Panc1 (cell line): ENCODE data around the gene PPDPF. TPM values are rescaled to one million over a fixed set of nuclear protein-coding genes. Genes with fewer than 3 reads are reported as not detected.

Experiments
- ATAC-seq: fragments of 200-7000 bp; cut with Tn5 transposase; 2 replicates; pipeline ENCODE4 v1.9.1; 2020; ENCODE audit warnings: mild to moderate bottlenecking, moderate library complexity
- BruUV-seq: library from RNA; stranded (reverse); fragments of 400-500 nt; replicated peaks from 2 replicates; lab custom pipeline; 2021; lab: Mats Ljungman, UMichigan
- CTCF ChIA-PET: fragments of 300-600 bp; sonication (Branson Sonifier 250); formaldehyde crosslinking; loops from one replicate; lab custom pipeline; 2022; ENCODE audit warnings: antibody characterized with exemption; lab: Charles Lee
- POLR2A ChIA-PET: fragments of 300-600 bp; sonication (Branson Sonifier 250); formaldehyde crosslinking; loops from one replicate; lab custom pipeline; 2022; ENCODE audit warnings: antibody characterized with exemption; lab: Charles Lee
- DNase-seq: peaks from one replicate; pipeline ENCODE4 v3.0.0-alpha.2; 2010; ENCODE audit warnings: low read depth, low spot score
- H3K27ac ChIP-seq: 2 replicates; pipeline ENCODE4 v1.5.1; 2011; ENCODE audit warnings: mild to moderate bottlenecking, low read length, inconsistent platforms
- H3K27me3 ChIP-seq: fragments of 200-500 bp; sonication (Bioruptor generic); 2 replicates; pipeline ENCODE4 v1.6.0; 2014; ENCODE audit warnings: low read length, inconsistent platforms; ENCODE audit not compliant: control insufficient read depth, insufficient read depth
- H3K36me3 ChIP-seq: fragments of 200-500 bp; sonication (Bioruptor generic); 2 replicates; pipeline ENCODE4 v1.5.1; 2014; ENCODE audit warnings: inconsistent platforms, mild to moderate bottlenecking, low read length, moderate library complexity; ENCODE audit not compliant: control insufficient read depth, insufficient read depth
- H3K4me1 ChIP-seq: 2 replicates; pipeline ENCODE4 v1.5.1; 2011; ENCODE audit warnings: inconsistent platforms, mild to moderate bottlenecking, low read length, moderate library complexity; ENCODE audit not compliant: control insufficient read depth, insufficient read depth
- H3K4me3 ChIP-seq, 2 experiments: 2 replicates each; pipeline ENCODE4 v1.5.1; 2011 to 2012; ENCODE audit warnings: low read depth in 2 of 2, low read length in 2 of 2, mild to moderate bottlenecking in 2 of 2, inconsistent platforms in 1 of 2, moderate library complexity in 1 of 2
- H3K9me3 ChIP-seq: fragments of 200-500 bp; sonication (Bioruptor generic); 2 replicates; pipeline ENCODE4 v1.5.1; 2014; ENCODE audit warnings: low read depth, mild to moderate bottlenecking, inconsistent platforms, low read length, moderate library complexity; ENCODE audit not compliant: control insufficient read depth, insufficient read depth
- POLR2AphosphoS5 ChIP-seq: IDR thresholded peaks from 2 replicates; pipeline ENCODE4 v1.6.1; 2012; ENCODE audit warnings: mild to moderate bottlenecking, low read depth, low read length, moderate library complexity
- SIN3A ChIP-seq: IDR thresholded peaks from 2 replicates; pipeline ENCODE4 v1.6.1; 2012; ENCODE audit warnings: low read depth, mild to moderate bottlenecking, low read length, moderate library complexity, borderline replicate concordance; ENCODE audit not compliant: insufficient read depth
- TCF7L2 ChIP-seq: IDR thresholded peaks from 2 replicates; pipeline ENCODE4 v1.6.1; 2011; ENCODE audit warnings: mild to moderate bottlenecking, low read depth, low read length, inconsistent platforms
- in situ Hi-C: cut with HindIII; loops from 2 replicates; pipeline ENCODE4 v1.10.0; 2016; ENCODE audit warnings: low sequenced_read_pairs, low pct_unique_long_range_greater_than_20kb
- intact Hi-C: fragments of 100-400 bp; cut with micrococcal nuclease; formaldehyde crosslinking; loops from one replicate; pipeline ENCODE4 v1.10.0; 2022; ENCODE audit not compliant: unreplicated experiment
- total RNA-seq: library from RNA; stranded (reverse); gene quantifications from one replicate; pipeline ENCODE4 v1.2.1, GENCODE V29; 2021; ENCODE audit not compliant: unreplicated experiment
- TF ChIP-seq, protein P1 (sequence below), 2 experiments: IDR thresholded peaks; 2 replicates each; pipeline ENCODE4 v1.6.1; 2011 to 2012; ENCODE audit warnings: low read depth in 2 of 2, control low read depth in 1 of 2, low read length in 1 of 2, mild to moderate bottlenecking in 1 of 2, moderate library complexity in 1 of 2; ENCODE audit not compliant: insufficient read depth in 1 of 2
- TF ChIP-seq, protein P2 (sequence below): fragments of 450-650 bp; IDR thresholded peaks from 2 replicates; pipeline ENCODE4 v1.5.1; 2017; ENCODE audit warnings: mild to moderate bottlenecking

The PPDPF gene
- total RNA-seq, 1 experiment from 2014 or later, result 241 TPM

- Histone ChIP-seq H3K4me3 (no peak overlapping the region), H3K9me3 (no peaks in the 10 kb centered on the region), H3K4me1 (peaks cover 13% of the 10 kb centered on the region), H3K36me3 (no peaks in the 10 kb centered on the region; the same call in 1 of the 2 replicates), H3K27me3 (no peaks in the 10 kb centered on the region), H3K27ac (no peak overlapping the region)
- no peak for DNase-seq
- no peak for ATAC-seq
- TF ChIP-seq, protein P1, sequence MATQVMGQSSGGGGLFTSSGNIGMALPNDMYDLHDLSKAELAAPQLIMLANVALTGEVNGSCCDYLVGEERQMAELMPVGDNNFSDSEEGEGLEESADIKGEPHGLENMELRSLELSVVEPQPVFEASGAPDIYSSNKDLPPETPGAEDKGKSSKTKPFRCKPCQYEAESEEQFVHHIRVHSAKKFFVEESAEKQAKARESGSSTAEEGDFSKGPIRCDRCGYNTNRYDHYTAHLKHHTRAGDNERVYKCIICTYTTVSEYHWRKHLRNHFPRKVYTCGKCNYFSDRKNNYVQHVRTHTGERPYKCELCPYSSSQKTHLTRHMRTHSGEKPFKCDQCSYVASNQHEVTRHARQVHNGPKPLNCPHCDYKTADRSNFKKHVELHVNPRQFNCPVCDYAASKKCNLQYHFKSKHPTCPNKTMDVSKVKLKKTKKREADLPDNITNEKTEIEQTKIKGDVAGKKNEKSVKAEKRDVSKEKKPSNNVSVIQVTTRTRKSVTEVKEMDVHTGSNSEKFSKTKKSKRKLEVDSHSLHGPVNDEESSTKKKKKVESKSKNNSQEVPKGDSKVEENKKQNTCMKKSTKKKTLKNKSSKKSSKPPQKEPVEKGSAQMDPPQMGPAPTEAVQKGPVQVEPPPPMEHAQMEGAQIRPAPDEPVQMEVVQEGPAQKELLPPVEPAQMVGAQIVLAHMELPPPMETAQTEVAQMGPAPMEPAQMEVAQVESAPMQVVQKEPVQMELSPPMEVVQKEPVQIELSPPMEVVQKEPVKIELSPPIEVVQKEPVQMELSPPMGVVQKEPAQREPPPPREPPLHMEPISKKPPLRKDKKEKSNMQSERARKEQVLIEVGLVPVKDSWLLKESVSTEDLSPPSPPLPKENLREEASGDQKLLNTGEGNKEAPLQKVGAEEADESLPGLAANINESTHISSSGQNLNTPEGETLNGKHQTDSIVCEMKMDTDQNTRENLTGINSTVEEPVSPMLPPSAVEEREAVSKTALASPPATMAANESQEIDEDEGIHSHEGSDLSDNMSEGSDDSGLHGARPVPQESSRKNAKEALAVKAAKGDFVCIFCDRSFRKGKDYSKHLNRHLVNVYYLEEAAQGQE (IDR thresholded peaks at IDR 0.05; ENCODE audit: insufficient read depth in 1 of 2, low read depth in 2 of 2, low read length in 1 of 2), result peak; percentile 84 to 89
- TF ChIP-seq TCF7L2 (no peak), SIN3A (no peak)
- POLR2A ChIA-PET, result no interaction called here
- BruUV-seq, result no TSS peak
- intact Hi-C loops (no loop called here), in situ Hi-C loops (no loop called here)
- CTCF ChIA-PET, result no interaction called here
Observed at GRCh38 chr20:63475209-63475608, 45.4 kb upstream of the PPDPF start.

DNA sequence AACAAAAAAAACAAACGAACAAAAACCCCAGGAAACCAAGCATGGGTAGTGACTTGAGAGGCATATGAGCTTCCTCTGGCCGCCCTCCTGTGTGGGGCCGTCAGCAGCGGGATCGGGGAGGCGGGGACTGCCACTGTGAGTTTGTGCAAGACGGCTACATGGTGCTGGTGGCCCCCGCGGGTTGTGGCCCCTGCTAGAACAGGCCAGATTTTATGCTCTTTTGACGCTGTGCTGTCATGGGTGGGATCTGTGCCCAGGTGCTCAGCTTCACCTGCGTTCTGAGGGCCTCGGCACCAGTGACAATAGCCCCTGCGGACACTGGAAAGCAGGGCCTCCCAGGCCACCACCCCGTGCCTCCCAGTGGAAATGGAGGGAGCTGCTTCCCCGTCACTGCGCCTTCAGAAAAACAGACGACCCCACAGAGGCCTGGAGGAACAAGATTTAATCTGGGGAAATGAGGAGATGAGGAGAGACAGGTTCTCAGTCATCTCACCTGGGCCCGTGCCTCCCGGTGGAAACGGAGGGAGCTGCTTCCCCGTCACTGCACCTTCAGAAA lies 43.4 kb upstream of the PPDPF start:
- Histone ChIP-seq H3K27me3 (no peaks in the 10 kb centered on the region), H3K4me3 (no peak overlapping the region), H3K36me3 (no peaks in the 10 kb centered on the region; the same call in 1 of the 2 replicates), H3K27ac (no peak overlapping the region), H3K4me1 (peaks cover 10% of the 10 kb centered on the region), H3K9me3 (no peaks in the 10 kb centered on the region)
- POLR2A ChIA-PET, result no interaction called here
- in situ Hi-C loops (no loop called here), intact Hi-C loops (no loop called here)
- BruUV-seq, result no TSS peak
- no peak for TF ChIP-seq SIN3A
- no peak for TF ChIP-seq POLR2AphosphoS5
- TF ChIP-seq, protein P1 (IDR thresholded peaks at IDR 0.05; ENCODE audit: insufficient read depth in 1 of 2, low read depth in 2 of 2, low read length in 1 of 2), result no peak
- TF ChIP-seq TCF7L2, result no peak
- TF ChIP-seq, protein P2, sequence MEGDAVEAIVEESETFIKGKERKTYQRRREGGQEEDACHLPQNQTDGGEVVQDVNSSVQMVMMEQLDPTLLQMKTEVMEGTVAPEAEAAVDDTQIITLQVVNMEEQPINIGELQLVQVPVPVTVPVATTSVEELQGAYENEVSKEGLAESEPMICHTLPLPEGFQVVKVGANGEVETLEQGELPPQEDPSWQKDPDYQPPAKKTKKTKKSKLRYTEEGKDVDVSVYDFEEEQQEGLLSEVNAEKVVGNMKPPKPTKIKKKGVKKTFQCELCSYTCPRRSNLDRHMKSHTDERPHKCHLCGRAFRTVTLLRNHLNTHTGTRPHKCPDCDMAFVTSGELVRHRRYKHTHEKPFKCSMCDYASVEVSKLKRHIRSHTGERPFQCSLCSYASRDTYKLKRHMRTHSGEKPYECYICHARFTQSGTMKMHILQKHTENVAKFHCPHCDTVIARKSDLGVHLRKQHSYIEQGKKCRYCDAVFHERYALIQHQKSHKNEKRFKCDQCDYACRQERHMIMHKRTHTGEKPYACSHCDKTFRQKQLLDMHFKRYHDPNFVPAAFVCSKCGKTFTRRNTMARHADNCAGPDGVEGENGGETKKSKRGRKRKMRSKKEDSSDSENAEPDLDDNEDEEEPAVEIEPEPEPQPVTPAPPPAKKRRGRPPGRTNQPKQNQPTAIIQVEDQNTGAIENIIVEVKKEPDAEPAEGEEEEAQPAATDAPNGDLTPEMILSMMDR, result no peak
- no peak for ATAC-seq
- DNase-seq, result no peak
- CTCF ChIA-PET, result no interaction called here
